A673 (cell line): ENCODE data around the gene CPXM2. TPM values are rescaled to one million over a fixed set of nuclear protein-coding genes. Genes with fewer than 3 reads are reported as not detected.

ENCODE experiments used
- BruUV-seq: library from RNA; stranded (reverse); fragments of 400-500 nt; replicated peaks from 2 replicates; lab custom pipeline; 2021; lab: Mats Ljungman, UMichigan
- CTCF ChIA-PET: fragments of 300-600 bp; sonication (Branson Sonifier 250); formaldehyde crosslinking; loops from one replicate; lab custom pipeline; 2022; ENCODE audit warnings: antibody characterized with exemption; lab: Charles Lee
- POLR2A ChIA-PET: fragments of 300-600 bp; sonication (Branson Sonifier 250); formaldehyde crosslinking; loops from one replicate; lab custom pipeline; 2022; ENCODE audit warnings: antibody characterized with exemption; ENCODE audit not compliant: low non-redundant PET; lab: Charles Lee
- DNase-seq: peaks from one replicate; pipeline ENCODE4 v3.0.0-alpha.2; 2015; ENCODE audit warnings: low spot score
- H3K27ac ChIP-seq: fragments of 200-600 bp; sonication (generic); 2 replicates; pipeline ENCODE4 v1.5.1; 2016; ENCODE audit warnings: mixed run types, low read depth, mild to moderate bottlenecking, mixed read lengths, antibody characterized with exemption, low read length; ENCODE audit not compliant: poor library complexity, severe bottlenecking
- H3K27me3 ChIP-seq: fragments of 200-600 bp; sonication (generic); replicated peaks from 2 replicates; pipeline ENCODE4 v1.6.1; 2017; ENCODE audit warnings: mixed run types, low read depth, mild to moderate bottlenecking, mixed read lengths, antibody characterized with exemption, low read length; ENCODE audit not compliant: insufficient read depth, poor library complexity
- H3K36me3 ChIP-seq: fragments of 200-600 bp; sonication (generic); 2 replicates; pipeline ENCODE4 v1.6.1; 2016; ENCODE audit warnings: mixed run types, mild to moderate bottlenecking, mixed read lengths, antibody characterized with exemption, low read length; ENCODE audit not compliant: insufficient read depth, poor library complexity, severe bottlenecking
- H3K4me1 ChIP-seq: fragments of 200-600 bp; sonication (generic); 2 replicates; pipeline ENCODE4 v1.6.1; 2017; ENCODE audit warnings: mixed run types, mild to moderate bottlenecking, mixed read lengths, antibody characterized with exemption, low read length; ENCODE audit not compliant: insufficient read depth, poor library complexity, severe bottlenecking
- H3K4me3 ChIP-seq: fragments of 200-600 bp; sonication (generic); 2 replicates; pipeline ENCODE4 v1.5.1; 2016; ENCODE audit warnings: low read depth, mixed run types, mild to moderate bottlenecking, mixed read lengths, low read length; ENCODE audit not compliant: poor library complexity, severe bottlenecking
- H3K9me3 ChIP-seq: fragments of 200-600 bp; sonication (generic); 2 replicates; pipeline ENCODE4 v1.6.1; 2016; ENCODE audit warnings: mixed run types, low read depth, mild to moderate bottlenecking, mixed read lengths, antibody characterized with exemption, low read length; ENCODE audit not compliant: poor library complexity, severe bottlenecking
- CTCF ChIP-seq: fragments of 300-800, 200-600 bp; sonication (generic); conservative IDR thresholded peaks from 2 replicates; pipeline ENCODE4 v1.5.1; 2017; ENCODE audit warnings: low read depth, mild to moderate bottlenecking, antibody characterized with exemption, low read length, moderate library complexity, mixed read lengths
- EZH2 ChIP-seq: fragments of 200-600 bp; sonication (generic); IDR thresholded peaks from 2 replicates; pipeline ENCODE4 v1.6.1; 2017; ENCODE audit warnings: borderline replicate concordance, low read depth, mild to moderate bottlenecking, mixed read lengths, antibody characterized with exemption, low read length; ENCODE audit not compliant: poor library complexity, severe bottlenecking
- intact Hi-C: fragments of 100-400 bp; cut with micrococcal nuclease; formaldehyde crosslinking; loops from one replicate; pipeline ENCODE4 v1.10.0; 2022; ENCODE audit not compliant: unreplicated experiment
- total RNA-seq: library from RNA; stranded (reverse); gene quantifications from 2 replicates; pipeline ENCODE4 v1.2.3, GENCODE V29; 2021

Gene CPXM2
- total RNA-seq, 1 experiment from 2014 or later, result not detected

GRCh38 chr10:123761038-123761428, 130.6 kb downstream of the CPXM2 start:
- no peak for DNase-seq
- intact Hi-C loops, result no loop called here
- Histone ChIP-seq H3K36me3 (no peaks in the 10 kb centered on the region), H3K27ac (no peak overlapping the region), H3K4me3 (no peak overlapping the region), H3K9me3 (no peaks in the 10 kb centered on the region), H3K4me1 (no peaks in the 10 kb centered on the region), H3K27me3 (peaks cover 60% of the 10 kb centered on the region)
- BruUV-seq, result no TSS peak
- TF ChIP-seq EZH2, result no peak
- no peak for TF ChIP-seq CTCF
- ChIA-PET POLR2A (no interaction called here), CTCF (no interaction called here)

GRCh38 chr10:123760356-123761037, 131.1 kb downstream of the CPXM2 start:
- BruUV-seq, result no TSS peak
- Histone ChIP-seq H3K9me3 (no peaks in the 10 kb centered on the region), H3K27ac (no peak overlapping the region), H3K36me3 (no peaks in the 10 kb centered on the region), H3K27me3 (peaks cover 55% of the 10 kb centered on the region), H3K4me1 (no peaks in the 10 kb centered on the region), H3K4me3 (no peak overlapping the region)
- POLR2A ChIA-PET, result no interaction called here
- TF ChIP-seq CTCF (no peak), EZH2 (no peak)
- intact Hi-C loops, result no loop called here
- CTCF ChIA-PET, result no interaction called here
- no peak for DNase-seq

- ChIA-PET POLR2A (no interaction called here), CTCF (no interaction called here)
- intact Hi-C loops, result no loop called here
- no peaks in the 10 kb centered on the region for H3K9me3 ChIP-seq
- no peaks in the 10 kb centered on the region for H3K4me1 ChIP-seq
- DNase-seq, result no peak
- H3K4me3 ChIP-seq, result no peak overlapping the region
- TF ChIP-seq EZH2 (no peak), CTCF (no peak)
- H3K27ac ChIP-seq, result no peak overlapping the region
- no peaks in the 10 kb centered on the region for H3K36me3 ChIP-seq
- BruUV-seq, result no TSS peak
- peaks cover 49% of the 10 kb centered on the region for H3K27me3 ChIP-seq
Observed at GRCh38 chr10:123759501-123760031, 132.0 kb downstream of the CPXM2 start.
